AG09309 (cell line): ENCODE data around the gene MLIP.

ENCODE experiments used
- DNase-seq: peaks from one replicate; pipeline ENCODE4 v3.0.0-alpha.2; 2010; ENCODE audit warnings: low read depth
- H3K4me3 ChIP-seq: 2 replicates; pipeline ENCODE4 v1.5.1; 2011; ENCODE audit warnings: mild to moderate bottlenecking, low read depth, low read length, moderate library complexity; ENCODE audit not compliant: control insufficient read depth
- TF ChIP-seq, protein P1 (sequence below): IDR thresholded peaks from 2 replicates; pipeline ENCODE4 v1.5.1; 2011; ENCODE audit warnings: mild to moderate bottlenecking, low read depth, low read length, inconsistent platforms; ENCODE audit not compliant: insufficient read depth, control insufficient read depth; ENCODE audit errors: missing control alignments

MLIP gene

DNA sequence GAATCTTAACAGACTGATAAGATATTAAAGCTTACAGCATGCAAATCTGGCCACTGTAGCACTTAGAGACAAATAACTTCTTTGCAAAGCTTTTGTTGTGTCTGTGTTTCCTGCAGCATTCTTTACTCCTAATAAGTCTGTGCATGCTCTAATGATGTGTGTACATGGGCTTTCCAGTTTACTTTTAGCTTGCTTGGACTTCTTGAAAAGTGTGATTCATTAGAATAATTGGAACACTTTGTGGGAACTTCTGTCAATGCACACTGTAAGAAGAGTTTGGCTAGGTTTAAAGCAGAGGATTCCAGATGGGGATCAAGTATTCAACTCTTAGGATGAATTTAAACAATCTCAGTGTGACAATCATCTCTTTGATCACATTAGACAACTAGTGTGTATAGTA, 174.9 kb downstream of the MLIP start:
- no peak for DNase-seq
- no peak overlapping the region for H3K4me3 ChIP-seq
- TF ChIP-seq, protein P1, sequence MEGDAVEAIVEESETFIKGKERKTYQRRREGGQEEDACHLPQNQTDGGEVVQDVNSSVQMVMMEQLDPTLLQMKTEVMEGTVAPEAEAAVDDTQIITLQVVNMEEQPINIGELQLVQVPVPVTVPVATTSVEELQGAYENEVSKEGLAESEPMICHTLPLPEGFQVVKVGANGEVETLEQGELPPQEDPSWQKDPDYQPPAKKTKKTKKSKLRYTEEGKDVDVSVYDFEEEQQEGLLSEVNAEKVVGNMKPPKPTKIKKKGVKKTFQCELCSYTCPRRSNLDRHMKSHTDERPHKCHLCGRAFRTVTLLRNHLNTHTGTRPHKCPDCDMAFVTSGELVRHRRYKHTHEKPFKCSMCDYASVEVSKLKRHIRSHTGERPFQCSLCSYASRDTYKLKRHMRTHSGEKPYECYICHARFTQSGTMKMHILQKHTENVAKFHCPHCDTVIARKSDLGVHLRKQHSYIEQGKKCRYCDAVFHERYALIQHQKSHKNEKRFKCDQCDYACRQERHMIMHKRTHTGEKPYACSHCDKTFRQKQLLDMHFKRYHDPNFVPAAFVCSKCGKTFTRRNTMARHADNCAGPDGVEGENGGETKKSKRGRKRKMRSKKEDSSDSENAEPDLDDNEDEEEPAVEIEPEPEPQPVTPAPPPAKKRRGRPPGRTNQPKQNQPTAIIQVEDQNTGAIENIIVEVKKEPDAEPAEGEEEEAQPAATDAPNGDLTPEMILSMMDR: no peak

DNA sequence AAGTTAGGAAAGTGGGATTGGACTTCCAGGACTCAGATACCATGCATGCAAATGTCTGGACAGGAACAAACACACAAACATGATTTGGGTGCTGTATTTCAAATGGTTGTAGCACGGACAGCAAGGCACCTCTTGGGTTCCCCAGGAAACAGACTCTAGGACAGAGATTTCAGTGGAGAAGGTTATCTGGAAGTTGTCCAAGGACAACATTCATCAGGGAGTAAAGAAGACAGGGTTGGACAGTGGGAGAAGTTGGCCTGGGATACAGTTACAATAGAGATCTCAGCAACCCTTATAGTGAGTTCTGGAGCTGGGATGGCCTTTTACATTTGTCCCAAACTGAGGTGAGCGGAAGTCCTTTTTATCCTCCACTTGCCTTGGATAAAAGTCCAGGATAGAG, 177.2 kb downstream of the MLIP start:
- DNase-seq: no peak
- H3K4me3 ChIP-seq: no peak overlapping the region
- TF ChIP-seq, protein P1: no peak

DNA sequence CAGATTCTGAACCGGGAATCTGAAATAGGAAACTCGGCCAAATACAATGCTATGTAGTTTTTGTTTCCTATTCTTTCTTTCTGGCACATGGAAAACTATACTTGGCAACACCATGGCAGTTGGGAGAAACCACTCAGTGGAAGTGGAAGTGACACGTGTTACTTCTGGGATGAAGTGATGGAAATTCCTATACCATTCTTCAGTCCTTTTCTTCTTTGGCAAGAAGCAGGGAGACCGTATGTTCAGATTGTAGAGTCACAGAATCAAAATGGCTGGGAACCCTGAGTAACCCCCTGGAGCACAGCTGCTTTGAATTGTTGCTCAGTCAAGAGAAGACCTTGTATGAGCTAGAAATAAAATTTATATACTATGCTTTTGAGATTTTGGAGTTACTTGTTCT, 178.2 kb downstream of the MLIP start:
- TF ChIP-seq, protein P1: no peak
- DNase-seq: no peak
- no peak overlapping the region for H3K4me3 ChIP-seq

DNA sequence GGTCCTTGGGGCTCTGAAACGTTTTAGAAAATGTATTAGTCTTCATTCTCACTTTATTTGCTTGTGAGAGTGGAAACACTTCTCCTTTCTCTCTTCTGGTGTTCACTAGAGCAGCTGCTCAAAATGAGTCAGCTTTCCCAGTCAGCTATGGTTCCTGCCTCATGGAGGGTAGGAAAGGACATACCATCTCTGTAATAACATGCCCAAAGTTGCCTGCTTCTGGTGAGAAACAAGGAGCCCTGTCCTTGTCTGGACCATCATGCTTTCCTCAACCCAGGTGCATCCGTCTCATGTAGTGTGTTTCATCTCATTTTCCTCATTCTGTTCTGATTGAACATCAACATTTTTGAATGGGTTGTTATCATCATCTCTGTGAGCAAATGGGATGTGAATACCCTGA, 179.9 kb downstream of the MLIP start:
- H3K4me3 ChIP-seq: no peak overlapping the region
- no peak for DNase-seq
- TF ChIP-seq, protein P1: no peak

DNA sequence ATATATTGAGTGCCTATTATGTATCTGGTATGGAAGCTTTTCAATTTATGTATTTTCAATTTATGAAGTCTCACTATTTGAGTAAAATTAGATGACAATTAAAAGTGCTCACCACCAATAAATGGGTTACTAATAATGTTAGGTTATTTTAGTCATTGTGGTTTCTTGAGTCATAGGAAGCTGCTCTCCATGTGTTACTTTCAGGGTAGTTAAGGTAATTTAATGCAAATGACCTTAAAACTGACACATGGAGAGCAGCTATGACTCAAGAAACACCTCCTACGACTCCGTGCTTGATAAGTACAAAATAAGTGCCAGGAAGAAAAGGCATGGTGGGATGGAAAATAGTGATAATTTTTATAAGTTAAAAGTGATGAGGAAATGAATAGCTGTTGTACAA, 180.5 kb downstream of the MLIP start:
- TF ChIP-seq, protein P1: no peak
- DNase-seq: no peak
- H3K4me3 ChIP-seq: no peak overlapping the region

DNA sequence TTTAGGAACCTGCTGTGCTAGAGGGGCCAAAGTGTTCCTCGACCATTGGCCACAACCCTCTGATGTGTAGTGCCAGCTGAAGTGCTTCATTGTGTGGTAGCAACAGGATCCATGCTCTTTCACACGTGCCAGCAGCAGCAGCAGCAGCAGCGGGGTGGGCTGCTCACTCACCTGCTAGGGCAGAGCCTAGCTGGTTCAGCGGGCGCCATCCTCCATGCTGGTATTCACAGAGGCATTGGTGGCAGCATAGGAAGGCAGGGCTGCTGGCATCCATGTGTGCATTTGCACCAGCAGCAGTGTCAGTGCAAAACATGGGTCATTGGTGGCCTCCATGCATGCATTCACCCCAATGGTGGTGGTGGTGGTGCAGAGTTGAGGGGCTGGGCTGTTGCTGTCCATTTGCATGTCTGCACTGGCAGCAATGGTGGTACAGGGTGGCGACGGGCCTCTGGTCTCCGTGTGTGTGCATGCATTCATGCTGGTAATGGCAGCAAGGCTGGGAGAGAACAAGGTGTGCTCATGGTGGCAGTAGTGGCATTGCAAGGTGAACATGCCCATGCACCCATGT, 183.8 kb downstream of the MLIP start:
- TF ChIP-seq, protein P1: no peak
- no peak overlapping the region for H3K4me3 ChIP-seq
- DNase-seq: no peak
